GM21367 (cell line): ENCODE measurements around the gene GPT2.

Experiments used
- ATAC-seq: cut with Tn5 transposase; IDR thresholded peaks from one replicate; pipeline ENCODE4 v1.9.1; 2021; ENCODE audit not compliant: unreplicated experiment

Gene GPT2

DNA sequence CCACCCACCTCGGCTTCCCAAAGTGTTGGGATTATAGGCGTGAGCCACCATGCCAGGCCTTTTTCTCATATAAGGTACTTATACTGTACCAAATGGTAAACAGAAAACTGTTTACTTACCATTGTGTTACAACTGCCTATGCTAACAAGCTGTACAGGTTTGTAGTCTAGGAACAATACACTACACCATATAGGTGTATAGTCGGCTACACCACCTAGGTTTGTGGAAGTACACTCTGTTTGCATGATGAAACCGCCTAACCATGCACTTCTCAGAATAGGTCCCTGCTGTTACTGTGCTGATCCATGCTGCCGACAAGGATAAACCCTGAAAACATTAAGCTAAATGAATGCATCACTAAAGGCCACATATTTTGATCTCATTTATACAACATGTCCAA lies 70.4 kb downstream of the GPT2 start:
- ATAC-seq, result no peak

DNA sequence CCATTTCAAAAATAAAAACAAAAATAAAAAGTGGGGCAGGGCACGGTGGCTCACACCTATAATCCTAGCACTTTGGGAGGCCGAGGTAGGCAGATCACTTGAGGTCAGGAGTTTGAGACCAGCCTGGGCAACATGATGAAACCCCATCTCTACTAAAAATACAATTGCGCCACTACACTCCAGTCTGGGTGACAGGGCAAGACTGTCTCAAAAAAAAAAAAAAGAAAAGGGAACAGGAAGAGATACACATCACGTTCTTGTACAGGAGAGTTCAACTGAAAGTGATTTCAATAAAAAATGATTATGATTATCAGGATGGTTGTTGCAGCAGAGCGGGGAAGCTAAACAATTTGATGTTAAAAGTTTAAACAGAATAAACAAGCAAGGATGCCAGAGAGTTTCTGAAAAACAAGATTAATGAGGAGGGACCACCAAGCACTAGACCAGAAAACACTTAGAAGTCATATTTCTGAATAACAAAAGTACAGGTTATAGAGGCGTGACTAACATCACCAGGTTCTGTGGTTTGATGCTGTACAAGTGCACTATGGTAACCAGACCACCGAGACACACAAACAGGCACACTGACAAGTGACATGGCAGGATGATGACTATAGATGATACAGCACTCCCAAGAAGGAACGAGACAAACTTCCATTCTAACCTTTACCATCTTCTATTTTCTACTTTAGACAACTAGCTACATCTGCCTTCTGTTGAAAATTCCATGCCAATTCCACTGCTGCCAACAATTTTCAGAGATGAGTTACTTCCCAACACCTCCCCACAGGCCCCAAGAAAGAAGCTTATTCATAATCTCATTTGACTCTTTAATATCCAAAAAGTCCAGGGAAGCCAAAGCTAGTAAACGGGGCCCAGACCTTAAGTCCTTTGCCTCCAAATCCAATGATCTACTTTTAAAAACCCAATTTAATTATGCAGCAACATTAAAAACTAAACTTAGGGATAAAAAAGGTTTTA lies 77.5 kb downstream of the GPT2 start:
- no peak for ATAC-seq

GRCh38 chr16:46962629-46963028 lies 78.5 kb downstream of the GPT2 start:
- ATAC-seq, result no peak

- ATAC-seq, result no peak
Measured at GRCh38 chr16:46968063-46968435, 83.9 kb downstream of the GPT2 start.

- ATAC-seq, result no peak
Measured at GRCh38 chr16:46970089-46970488, 85.9 kb downstream of the GPT2 start.

GRCh38 chr16:46971271-46971670 lies 87.1 kb downstream of the GPT2 start:
- ATAC-seq, result no peak

GRCh38 chr16:46972429-46973206 lies 88.5 kb downstream of the GPT2 start:
- peak; percentile 30 for ATAC-seq

- peak; percentile 68 for ATAC-seq
Measured at GRCh38 chr16:46973207-46973995, 89.2 kb downstream of the GPT2 start, which contains the start of gene DNAJA2. DNAJA2 (minus strand) TSS chr16:46973674; CDS start chr16:46973572, 102 bp downstream.

DNA sequence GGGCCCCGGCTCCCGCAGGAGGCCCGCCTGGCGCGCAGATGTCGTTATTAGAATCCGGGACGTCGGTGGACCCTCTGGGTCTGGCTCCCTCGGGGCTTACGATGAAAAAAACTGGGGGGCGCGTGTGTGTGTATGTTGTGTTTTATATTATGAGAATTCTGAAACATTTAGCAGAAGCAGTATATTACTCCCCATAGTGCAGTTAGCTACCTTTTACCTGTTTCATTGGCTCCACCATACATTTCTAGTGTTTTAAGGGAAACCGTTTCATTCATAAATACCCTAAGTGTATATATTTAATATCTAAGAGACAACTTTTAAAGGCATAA lies 89.8 kb downstream of the GPT2 start:
- no peak for ATAC-seq

DNA sequence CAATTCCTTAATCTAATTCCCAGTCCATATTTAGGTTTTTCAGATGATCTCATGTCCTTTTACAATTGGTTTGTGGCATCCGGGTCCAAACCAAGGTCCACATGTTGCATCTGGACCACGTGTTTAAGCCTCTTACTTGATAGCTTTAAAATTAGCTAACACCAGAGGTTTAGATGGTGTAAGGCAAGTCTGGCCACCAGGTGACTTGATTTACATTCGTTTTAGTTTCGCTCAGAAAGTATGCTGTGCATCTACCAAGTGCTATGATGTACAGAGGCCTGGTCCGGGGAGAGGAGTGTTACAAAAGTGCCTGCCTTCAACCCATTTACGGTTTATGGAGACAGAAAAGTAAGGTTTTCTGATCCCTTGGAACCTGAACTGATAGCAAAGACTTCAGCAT lies 90.2 kb downstream of the GPT2 start:
- no peak for ATAC-seq

DNA sequence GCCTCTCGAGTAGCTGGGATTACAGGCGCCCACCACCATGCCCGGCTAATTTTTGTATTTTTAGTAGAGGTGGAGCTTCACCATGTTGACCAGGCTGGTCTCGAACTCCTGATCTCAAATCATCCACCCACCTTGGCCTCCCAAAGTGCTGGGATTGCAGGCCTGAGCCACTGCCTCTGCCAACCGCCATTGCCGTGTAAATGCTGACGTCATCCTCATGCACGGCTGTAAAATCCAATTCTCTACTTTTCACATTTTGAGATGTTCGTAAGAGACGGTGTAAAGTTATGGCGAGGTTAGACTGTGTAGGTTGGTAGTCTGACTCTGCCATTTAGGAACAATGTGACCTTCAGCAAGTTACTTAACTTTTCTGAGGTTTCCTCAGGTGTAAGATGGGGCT lies 91.0 kb downstream of the GPT2 start:
- no peak for ATAC-seq

- ATAC-seq, result no peak
Measured at GRCh38 chr16:46975908-46976470, 91.8 kb downstream of the GPT2 start.

GRCh38 chr16:46976550-46976949 lies 92.4 kb downstream of the GPT2 start:
- no peak for ATAC-seq
